ENCODE data around the gene MSANTD3. TPM values are rescaled to one million over a fixed set of nuclear protein-coding genes. Genes with fewer than 3 reads are reported as not detected.

MSANTD3 gene
- total and polyA plus RNA-seq, 9 of the 15 experiments (the other 6 are each of a cell fraction or from before 2014, with no cell fraction given) = 9.4 to 28.7 (median 22.3) TPM

- TF ChIP-seq E2F6 (IDR thresholded peaks at IDR 0.05; ENCODE audit: borderline replicate concordance in 1 of 2, extremely low read depth in 1 of 2, insufficient read depth in 1 of 2, insufficient read length in 1 of 2, low read depth in 1 of 2, low read length in 1 of 2, poor library complexity in 1 of 2, severe bottlenecking in 1 of 2) (peak in 1 of 2 experiments; percentile 20), POLR2G (IDR thresholded peaks at IDR 0.05; ENCODE audit: low read depth, low read length) (peak; percentile 39; the same call in 1 of the 2 replicates), BCL6 (CRISPR knock-in tag; IDR thresholded peaks at IDR 0.05) (no peak), RBFOX2 (IDR thresholded peaks at IDR 0.05; ENCODE audit: low read depth, low read length) (0 out of 2 replicates have a peak, but pooled peaks have one; percentile 7), HMBOX1 (IDR thresholded peaks at IDR 0.05) (no peak), TRIM25 (IDR thresholded peaks at IDR 0.05; ENCODE audit: borderline replicate concordance) (no peak), HOMEZ (CRISPR knock-in tag; IDR thresholded peaks at IDR 0.05) (no peak), PRDM10 (IDR thresholded peaks at IDR 0.05; ENCODE audit: partially characterized antibody) (no peak), ZBTB1 (CRISPR knock-in tag; IDR thresholded peaks at IDR 0.05; ENCODE audit: borderline replicate concordance, low read depth) (peak; percentile 40; the same call in 1 of the 2 replicates), KLF13 (tag; IDR thresholded peaks at IDR 0.05; ENCODE audit: borderline replicate concordance, low read depth) (no peak), RBBP5 (IDR thresholded peaks at IDR 0.05; ENCODE audit: borderline replicate concordance, insufficient read depth, low read length, poor library complexity, severe bottlenecking) (peak; percentile 56), HMG20B (CRISPR knock-in tag; IDR thresholded peaks at IDR 0.05) (no peak), ZNF134 (CRISPR knock-in tag; conservative IDR thresholded peaks at IDR 0.05) (no peak), HMGN3 (IDR thresholded peaks at IDR 0.05; ENCODE audit: borderline replicate concordance, extremely low read depth, insufficient read length, low read depth, low read length) (no peak), ZC3H8 (IDR thresholded peaks at IDR 0.05) (no peak), CBX5 (IDR thresholded peaks at IDR 0.05; ENCODE audit: borderline replicate concordance, low read depth) (no peak)
Measured at GRCh38 chr9:100473276-100474081, 46.5 kb downstream of the MSANTD3 start (continued).

Data from K562 (cell line).